Activated CD8-positive, alpha-beta memory T cell treated with anti-CD3 and anti-CD28 coated beads, Interleukin-2, amount 50 U/mL, for 4 hours (primary cell): ENCODE measurements around the gene CCL17.

Experiments
- DNase-seq: peaks from one replicate; pipeline ENCODE4 v3.0.0-alpha.2; 2020

Gene CCL17

DNA sequence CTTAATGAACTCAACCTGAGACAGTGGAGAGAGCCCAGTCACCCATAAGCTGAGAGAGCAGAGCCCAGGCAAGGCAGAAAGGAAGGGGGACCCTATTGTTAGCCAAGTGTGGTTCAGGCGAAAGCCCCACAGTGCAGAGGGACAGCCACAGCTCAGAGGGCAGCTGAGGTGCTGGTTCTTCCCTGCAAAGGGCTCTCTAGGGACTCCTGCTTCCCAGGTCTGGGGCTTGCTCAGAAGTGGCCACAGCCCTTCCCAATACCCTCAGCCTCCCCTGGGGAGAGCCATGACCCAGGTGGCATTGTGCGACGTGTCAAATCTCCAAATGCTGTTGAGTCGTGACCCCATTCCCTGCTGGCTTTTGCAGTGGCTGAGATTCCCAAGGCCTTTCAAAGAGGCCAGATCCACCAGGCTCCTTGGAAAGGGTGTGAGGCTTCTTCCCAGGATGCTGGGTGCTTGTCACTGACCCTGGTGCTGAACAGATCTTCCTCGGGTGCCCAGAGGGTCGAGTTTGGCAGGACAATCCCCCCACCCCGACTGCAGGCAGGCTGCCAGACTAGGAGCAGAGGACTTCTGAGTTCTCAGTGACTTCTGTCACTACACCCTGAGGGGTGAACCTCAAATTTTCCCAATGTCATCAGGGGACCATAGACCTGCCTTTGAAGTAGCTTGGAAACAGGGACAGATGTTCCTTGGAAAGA lies 2.5 kb upstream of the CCL17 start:
- no peak for DNase-seq

DNA sequence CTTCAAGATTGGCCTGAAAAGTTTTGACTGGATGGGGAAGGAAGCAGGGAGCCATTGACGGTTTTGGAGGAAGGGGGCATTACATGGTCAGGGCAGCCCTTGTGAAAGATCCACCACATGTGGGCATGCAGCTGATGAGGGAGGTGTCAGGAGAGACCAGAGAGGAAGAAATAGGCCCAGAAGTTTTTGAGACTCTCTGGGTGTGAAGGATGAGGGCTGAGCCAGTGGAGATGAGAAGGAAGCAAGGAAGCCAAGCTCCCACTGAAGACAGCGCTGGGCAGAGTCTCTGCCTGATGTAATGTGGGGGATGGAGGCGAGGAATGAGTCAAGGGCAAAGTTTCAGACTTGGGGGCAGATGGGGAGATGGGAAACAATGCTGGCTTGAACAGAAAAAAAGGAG lies 530 bp downstream of the CCL17 start:
- DNase-seq: no peak

DNA sequence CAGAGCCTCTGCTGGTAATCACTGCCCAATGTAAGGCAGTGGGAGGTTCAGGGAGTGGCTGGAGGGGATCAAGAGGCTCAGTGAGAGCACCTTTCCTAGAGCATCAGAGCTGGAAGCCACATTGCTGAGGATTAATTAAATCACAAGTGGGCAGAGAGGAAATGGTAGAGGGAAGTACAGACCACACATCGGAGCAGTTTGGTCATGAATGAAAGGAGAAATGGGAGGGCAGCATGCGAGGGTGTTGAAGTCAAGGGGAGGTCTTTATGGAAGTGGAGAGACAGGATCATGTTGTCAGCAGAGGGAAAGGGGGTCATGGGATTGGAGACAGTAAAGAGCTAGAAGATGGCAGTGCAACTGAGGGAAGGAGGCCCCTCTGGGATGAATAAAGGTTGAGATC lies 2.3 kb downstream of the CCL17 start:
- no peak for DNase-seq

DNA sequence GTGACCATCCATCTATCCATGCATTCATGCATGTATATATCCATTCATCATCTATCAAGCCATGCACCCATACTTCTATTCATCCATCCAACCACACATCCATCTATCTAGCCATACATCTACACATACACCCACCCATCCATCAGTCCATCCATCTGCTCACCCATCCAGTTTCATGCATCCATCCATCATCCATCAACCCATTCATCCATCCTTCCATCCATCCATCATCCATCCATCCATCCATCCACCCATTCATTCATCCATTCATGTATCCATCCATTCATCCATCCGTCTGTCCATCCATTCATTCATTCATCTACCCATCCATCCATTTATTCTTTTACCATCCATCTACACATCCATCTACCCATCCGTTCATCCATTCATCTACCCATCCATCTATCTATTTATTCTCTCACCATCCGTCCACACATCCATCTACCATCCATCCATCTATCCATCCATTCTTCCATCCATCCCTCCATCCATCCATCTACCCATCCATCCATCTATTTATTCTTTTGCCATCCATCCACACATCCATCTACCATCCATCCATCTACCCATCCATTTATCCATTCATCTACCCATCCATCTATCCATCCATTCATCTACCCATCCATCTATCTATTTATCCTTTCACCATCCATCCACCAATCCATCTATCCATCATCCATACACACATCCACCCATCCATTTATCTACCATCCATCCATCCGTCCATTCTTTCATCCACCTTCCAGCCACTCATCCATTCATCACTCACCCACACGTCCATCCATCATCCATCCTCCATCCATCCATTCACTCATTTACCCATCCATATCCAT lies 3.2 kb downstream of the CCL17 start:
- no peak for DNase-seq

DNA sequence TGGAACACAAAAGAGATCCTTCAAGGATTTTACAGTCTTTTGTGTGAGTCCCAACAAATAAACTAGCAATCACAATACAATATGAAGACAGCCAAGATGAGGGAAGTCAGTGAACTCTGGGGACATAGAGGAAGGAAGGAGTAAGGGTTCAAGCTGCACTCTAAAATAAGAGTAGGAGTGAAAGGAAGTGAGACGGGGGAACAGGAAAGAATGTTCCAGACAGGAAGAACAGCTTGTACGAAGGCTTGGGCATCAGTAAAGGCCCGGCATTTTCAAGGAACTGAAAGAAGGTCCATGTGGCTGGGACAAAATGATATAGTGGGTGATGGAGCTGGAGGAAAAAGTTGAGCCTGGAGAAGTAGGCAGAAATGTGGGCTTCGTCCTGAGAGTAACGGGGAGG lies 4.5 kb downstream of the CCL17 start:
- DNase-seq: no peak

DNA sequence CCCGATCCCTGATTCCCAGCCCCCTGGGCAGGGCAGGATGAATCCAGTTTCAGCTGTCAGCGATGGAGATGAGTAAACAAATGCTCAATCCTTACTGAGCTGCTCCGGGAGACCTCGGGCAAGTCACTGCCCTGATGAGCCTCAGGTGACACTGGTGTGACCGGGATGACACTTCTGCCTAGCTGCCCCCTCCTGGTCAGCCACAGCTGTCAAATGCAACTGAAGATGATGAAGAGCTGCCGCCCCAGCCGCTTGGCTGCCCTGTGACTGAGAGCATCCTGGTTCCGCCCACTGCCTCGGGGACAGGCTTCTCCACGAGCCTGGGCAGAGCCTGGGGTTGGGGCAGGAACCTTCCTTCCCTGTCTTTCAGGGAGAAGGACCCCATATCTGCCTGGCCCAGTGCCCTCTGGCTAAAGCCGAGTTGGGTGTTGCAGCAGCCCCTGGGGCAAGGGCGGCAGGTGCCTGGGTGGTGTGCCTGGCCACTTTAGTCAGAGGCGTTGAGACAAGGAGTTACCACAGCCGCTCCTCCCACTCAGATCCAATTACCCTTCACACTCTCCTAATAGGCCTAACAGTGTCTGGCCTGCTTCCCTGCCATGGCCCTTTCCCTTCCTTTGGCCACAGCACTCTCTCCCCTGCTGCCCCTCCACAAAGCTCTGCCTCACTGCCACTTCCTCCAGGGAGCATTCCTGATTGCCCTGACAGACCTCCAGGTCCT lies 5.5 kb downstream of the CCL17 start:
- no peak for DNase-seq

DNA sequence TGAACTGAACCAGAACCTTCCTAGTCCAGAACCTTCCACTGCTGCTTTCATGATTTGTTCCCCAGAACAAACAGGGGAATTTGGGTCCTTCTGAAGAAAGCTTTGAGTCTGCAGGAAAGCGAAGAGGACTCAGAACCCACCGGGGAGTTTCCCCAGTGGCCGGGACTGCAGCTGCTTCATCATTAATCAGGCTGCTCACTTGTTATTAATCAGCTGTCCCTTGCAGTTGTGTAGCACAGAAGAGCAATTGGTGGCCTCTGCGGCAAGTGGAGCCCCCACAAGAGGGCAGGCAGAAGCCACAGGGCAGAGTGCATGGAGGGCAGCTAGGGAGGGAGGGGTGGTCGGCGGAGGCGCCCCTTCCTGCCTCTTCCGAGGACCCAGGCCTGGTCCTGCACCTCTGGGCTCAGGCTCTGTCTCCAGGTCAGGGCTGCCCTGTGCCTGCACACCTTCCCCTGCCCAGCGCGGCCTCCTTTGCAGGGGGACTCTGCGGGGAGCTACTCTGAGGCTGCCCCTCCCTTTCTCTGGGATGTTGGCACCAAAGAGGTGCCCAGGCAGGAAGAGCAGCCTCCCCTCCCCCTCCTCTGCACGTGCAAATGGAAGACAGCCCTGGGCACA lies 6.9 kb downstream of the CCL17 start:
- DNase-seq: no peak

DNA sequence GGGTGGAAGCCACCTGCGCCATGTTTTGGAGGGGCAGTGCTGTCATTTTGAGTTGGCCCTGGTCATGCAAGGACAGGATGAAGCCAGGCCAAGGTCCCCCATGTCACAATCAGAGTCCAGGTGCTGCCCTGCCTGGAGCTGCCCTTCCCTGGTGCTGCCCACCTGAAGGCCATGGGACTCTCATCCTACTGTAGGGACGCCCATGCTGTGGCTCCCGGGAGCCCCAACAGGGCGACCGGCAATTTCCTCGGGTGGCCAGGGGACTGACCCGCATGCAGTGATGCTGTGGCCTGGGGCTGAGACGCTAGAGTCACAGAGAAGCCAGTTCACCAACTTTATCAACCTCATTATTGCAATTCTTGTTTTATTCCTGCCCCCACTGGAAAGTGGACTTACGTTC lies 8.0 kb downstream of the CCL17 start:
- DNase-seq: no peak

DNA sequence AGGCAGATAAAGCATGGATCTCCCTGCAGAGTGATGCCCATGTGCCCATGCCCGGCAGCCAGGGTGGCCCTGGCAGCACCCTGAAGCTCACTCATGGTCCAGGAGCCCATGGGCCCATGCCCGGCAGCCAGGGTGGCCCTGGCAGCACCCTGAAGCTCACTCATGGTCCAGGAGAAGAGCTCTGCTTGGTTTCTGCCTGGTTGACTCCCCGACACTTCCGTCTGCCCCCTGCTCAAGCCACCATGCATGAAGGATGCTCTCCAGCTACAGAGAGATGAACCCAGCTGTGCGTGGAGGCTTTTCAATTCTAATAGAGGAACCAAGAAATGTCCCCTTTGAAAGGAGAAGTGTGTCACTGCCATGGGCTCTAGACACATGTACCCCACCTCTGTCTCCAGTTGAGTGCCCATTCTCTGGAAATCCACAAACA lies 8.7 kb downstream of the CCL17 start:
- no peak for DNase-seq

DNA sequence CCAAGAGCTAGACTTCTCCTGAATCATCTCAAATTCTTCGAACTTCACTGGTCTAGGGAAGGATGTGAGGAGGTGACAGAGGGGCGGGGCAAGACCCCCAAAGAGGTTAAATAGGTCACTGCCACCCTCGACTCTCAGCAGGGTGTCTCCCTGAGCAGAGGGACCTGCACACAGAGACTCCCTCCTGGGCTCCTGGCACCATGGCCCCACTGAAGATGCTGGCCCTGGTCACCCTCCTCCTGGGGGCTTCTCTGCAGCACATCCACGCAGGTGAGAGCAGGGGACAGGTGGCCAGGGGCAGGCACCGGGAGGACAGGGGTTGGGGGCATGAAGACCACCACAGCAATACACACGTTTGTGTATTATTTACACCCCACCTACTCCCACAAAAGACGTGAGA lies 9.2 kb downstream of the CCL17 start:
- DNase-seq: no peak

DNA sequence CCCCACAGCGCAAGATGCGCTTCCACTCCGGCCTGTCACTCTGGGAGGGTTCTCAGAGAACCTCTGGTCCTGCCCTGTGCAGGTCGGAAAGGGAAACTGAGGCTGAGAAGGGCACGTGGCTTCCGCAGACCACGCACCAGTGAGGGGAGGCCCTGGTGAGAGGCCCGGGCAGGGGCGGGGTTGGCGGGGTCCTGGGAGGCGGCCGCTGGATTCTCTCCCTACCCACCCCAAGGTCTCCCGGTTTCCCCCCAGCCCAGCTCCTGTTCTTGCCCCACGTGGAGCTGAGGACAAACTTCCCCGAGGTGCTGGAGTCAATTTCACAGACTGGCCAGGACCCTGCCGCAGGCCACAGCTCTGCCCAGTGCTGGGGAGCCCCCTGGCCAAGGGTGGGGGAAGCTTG lies 11.5 kb downstream of the CCL17 start:
- DNase-seq: no peak

DNA sequence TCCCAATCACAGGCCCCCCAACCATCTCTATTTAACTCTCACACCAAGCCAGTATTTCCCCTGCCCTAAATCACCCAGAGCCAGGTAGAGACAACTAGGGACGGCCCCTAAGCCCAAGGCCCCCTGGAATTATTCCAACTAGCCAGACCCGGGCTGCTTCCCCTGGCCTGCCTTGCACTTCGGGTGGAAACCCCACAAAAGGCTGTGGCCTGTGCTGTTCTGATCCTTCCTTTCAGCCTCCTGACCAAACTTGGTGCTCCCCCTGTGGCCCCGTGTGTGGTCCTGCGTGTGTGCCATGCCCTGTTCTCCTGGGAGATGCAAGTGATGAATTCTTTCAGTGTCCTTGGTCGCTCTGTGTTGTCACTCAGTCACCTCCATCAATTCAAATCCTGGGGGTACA lies 14.9 kb downstream of the CCL17 start:
- DNase-seq: no peak

DNA sequence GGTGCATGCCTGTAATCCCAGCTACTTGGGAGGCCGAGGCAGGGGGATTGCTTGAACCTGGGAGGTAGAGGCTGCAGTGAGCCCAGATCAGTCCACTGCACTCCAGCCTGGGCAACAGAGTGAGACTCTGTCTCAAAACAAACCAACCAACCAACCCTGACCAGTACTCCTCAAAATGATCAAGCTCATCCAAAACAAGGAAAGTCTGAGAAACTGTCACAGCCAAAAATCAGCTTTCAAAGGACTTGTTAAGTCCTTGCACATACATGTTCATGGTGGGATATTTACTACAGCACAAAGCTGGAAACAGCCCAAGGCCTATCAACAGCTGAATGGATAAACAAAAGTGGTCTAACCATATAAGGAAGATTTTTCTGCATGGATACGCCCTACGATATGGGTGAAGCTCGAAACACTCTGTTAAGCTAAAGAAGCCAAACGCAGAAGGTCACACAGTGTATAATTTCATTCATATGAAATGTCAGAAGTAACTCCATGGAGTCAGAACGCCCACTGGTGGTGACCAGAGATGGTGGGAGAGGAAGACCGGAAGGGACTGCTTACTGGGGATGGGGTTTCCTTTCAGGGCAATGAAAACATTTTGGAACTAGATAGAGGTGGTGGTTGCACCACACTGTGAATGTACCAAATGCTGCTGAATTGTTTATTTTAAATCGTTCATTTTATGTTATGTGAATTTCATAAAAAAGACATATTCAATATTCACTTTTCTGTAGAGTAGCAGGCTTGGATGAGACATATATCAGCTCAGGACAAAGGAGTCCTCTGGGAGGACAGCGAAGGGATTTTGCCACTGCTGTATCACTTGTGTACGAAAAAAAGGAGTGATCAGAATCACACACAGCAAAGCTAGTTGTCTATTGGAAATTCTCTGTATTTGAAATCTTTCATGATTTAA lies 17.7 kb downstream of the CCL17 start:
- no peak for DNase-seq

DNA sequence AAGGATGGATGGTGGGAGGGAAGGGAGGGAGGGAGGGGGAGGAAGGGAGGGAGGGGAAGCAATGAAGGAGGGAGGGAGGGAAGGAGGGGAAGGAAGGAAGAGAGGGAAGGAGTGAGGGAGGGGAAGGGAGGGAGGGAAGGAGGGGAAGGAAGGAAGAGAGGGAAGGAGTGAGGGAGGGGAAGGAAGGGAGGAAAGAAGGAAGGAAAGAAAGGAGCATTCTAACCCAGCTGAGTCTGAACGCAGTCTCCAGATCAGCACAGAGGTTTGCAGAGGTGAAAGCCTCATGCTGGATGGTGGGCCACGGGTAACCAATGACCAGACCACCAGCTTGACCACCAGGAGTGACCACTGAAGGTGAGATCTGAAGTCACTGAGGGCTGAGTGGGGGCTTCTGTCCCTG lies 18.6 kb downstream of the CCL17 start:
- DNase-seq: no peak

DNA sequence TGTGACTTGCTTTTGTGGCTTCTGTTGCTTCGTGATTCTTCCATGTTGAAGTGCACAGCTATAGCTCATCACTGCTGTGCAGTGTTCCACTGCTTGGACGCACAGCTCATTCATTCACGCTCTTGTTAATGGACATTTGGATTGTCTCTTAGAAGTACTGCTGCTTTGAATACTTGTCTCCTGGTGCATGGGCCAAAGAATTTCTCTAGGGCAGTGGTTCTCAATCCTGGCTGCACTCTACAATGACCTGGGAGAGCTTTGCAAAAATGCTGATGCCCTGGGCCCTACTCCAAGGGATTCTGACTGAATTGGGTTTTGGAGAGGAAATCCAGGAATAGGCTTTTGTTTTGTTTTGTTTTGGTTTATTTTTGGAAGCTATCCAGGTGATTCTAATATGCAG lies 20.0 kb downstream of the CCL17 start:
- DNase-seq: no peak

DNA sequence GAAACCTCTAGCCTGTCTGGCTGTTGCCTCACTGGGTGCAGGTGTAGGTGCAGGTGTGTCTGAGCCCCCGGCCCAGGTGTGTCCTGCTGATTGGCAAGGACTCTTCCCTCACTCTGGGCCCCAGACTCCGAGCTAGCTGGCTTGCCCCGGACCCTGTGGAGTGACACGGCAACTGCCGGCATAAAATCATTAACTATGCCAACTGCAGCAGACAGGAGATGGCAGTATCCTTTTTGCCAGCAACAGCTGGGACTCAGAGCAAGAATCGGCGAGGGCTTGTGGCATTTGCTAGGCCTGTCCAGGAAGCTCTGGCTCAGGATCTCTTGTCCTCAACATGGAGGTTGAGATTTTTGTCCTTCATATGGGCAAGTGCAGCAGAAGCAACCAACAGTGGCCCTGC lies 21.8 kb downstream of the CCL17 start:
- no peak for DNase-seq

DNA sequence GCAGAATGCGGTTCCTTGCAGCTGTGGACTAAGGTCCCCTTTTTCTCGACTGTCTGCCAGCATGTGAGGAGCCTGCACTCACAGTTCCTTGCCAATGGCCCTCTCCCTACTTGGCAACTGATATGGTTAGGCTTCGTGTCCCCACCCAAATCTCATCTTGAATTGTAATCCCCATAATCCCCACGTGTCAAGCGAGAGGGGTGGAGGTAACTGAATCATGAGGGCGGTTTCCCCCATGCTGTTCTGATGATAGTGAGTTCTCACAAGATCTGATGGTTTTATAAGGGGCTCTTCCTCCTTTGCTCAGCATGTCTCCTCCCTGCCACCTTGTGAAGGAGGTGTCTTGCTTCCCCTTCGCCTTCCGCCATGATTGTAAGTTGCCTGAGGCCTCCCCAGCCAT lies 22.7 kb downstream of the CCL17 start:
- no peak for DNase-seq

DNA sequence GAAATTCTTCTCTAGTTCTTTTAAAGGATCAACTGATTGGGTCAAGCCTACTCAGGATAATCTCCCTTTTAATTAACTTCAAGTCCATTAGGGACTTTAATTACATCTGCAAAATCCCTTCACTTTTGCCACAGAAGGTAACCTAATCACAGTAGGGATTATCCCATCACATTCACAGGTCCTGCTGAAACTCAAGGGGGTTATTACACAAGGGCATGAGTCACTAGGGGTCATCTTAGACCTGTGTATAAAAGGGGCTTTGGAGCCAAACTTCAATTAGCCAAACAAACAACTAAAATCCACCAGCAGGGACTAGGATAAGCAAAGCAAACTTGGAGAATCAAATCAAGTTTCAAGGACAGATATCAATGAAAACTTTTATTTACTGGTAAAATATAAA lies 23.3 kb downstream of the CCL17 start:
- DNase-seq: no peak

DNA sequence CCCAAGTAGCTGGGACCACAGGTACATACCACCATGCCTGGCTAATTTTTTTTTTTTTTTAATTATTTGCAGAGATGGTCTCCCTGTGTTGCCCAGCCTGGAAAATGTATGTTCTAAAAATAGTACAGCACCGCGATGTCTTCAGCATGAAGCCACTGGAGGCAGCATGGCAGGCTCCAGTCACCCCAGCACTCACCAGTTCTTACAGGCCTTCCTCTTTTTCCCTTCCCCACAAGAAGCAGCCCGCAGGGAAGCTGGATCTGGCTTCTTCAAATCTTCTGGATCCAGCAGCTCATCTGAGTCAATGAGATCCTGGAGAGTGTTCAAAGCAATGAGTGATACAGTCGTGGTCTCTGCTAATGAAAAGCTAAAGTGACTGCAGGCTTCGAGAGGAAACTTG lies 26.4 kb downstream of the CCL17 start:
- no peak for DNase-seq

DNA sequence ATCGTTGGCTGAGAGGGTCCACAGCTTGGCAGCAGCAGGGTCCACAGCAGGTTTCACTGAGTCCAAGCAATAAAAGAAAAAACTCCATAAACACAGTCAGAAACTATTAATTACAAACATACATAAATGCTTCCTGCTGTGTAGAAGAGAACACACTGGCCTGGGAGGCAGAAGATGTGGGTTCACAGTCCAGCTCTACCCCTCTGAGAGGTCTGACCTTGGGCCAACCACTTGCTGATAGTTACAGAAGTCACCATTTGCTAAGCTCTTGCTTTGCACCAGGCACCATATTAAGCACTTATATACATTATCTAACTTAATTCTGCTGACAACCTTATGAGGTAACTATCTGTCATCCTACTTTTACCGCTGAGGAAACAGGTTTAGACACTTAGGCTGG lies 27.9 kb downstream of the CCL17 start:
- no peak for DNase-seq

DNA sequence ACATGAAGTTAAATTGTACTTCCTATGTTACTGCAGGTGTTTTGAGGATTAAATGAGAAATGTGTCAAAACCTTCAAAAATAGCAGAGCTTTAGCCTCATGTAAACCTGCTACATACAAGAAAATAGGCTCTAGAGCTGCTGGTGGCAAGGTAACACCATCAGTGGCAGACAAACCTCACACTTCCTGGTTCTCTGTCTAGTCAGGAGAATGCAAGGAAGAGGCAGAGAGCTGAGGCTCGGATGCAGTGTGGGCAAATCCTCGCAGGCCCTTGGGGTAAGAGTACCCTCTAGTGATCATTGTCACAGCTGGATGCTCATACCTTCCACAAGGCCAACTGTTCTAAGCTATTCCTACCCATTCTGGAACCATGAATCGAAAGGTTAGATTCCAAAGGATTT lies 28.4 kb downstream of the CCL17 start:
- no peak for DNase-seq

DNA sequence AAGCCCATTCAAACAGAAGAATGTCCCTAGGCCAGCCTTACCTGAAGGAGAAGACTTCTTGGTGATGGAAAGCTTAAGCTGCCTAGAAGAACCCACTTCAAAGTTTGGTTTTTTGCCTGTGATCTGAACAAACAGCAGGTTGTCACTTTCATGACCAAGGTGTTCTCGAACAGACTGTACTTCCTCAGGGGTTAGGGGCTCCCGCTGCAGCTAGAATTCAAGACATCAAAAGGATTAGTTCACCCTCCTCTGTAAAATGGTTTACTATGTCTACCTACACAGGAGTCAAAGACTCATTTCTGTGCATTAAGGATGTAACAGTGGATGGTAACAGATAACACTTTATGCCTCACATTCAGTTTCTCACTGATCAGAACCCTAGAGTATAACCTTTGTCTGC lies 29.4 kb downstream of the CCL17 start:
- DNase-seq: no peak

DNA sequence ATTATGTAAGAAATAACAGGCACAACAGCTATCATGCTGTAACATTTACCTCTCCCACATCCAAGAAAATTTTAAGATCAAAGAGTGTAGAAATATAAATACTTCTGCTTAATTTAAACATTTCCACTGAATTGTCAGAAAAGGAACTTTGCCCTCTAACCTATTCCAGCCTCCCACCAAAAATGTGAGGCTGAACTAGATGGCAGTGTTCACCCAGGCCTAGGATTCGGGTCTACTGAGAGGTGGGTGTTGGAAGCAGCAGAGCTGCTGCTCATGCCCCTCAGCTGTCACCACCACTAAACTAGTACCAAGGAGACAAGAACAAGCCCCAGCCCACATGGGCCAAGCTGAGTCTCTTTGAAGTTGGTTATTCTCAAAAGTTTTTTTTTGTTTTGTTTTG lies 31.3 kb downstream of the CCL17 start:
- DNase-seq: no peak
